ENCODE measurements around the gene C8A. TPM values are rescaled to one million over a fixed set of nuclear protein-coding genes. Genes with fewer than 3 reads are reported as not detected.

The C8A gene
- total RNA-seq, 1 experiment from 2014 or later, result not detected

- no peaks in the 10 kb centered on the region for H3K36me3 ChIP-seq (ENCODE audit: insufficient read depth, low read length)
- DNase-seq, result no peak
- H3K27ac ChIP-seq (ENCODE audit: low read length), result no peak overlapping the region
- no peaks in the 10 kb centered on the region for H3K4me1 ChIP-seq (ENCODE audit: low read length)
- H2AFZ ChIP-seq (ENCODE audit: low read length), result no peak overlapping the region
- H4K20me1 ChIP-seq (ENCODE audit: insufficient read depth, low read depth, low read length), result no peaks in the 10 kb centered on the region
- H3K4me2 ChIP-seq (ENCODE audit: low read depth, low read length, poor library complexity, severe bottlenecking), result no peak overlapping the region
- no peaks in the 10 kb centered on the region for H3K79me2 ChIP-seq (ENCODE audit: low read length)
- no peaks in the 10 kb centered on the region for H3K27me3 ChIP-seq (ENCODE audit: low read length)
- H3K9me2 ChIP-seq (replicated peaks; ENCODE audit: insufficient read depth, low read length), result no peaks in the 10 kb centered on the region
- no peaks in the 10 kb centered on the region for H3K9me3 ChIP-seq (ENCODE audit: low read length)
- H3K9ac ChIP-seq (ENCODE audit: low read length), result no peak overlapping the region
- no peak overlapping the region for H3K4me3 ChIP-seq (ENCODE audit: low read length)
Measured at GRCh38 chr1:56925193-56925592, 70.6 kb downstream of the C8A start.

- Histone ChIP-seq H3K9me3 (ENCODE audit: low read length) (no peaks in the 10 kb centered on the region), H2AFZ (ENCODE audit: low read length) (no peak overlapping the region), H3K36me3 (ENCODE audit: insufficient read depth, low read length) (no peaks in the 10 kb centered on the region)
Measured at GRCh38 chr1:56927171-56927570, 72.6 kb downstream of the C8A start.

GRCh38 chr1:56927986-56928385 lies 73.4 kb downstream of the C8A start:
- H3K4me3 ChIP-seq (ENCODE audit: low read length), result no peak overlapping the region
- H3K4me1 ChIP-seq (ENCODE audit: low read length), result no peaks in the 10 kb centered on the region
- H3K9me3 ChIP-seq (ENCODE audit: low read length), result no peaks in the 10 kb centered on the region
- no peaks in the 10 kb centered on the region for H3K27me3 ChIP-seq (ENCODE audit: low read length)
- no peaks in the 10 kb centered on the region for H3K9me2 ChIP-seq (replicated peaks; ENCODE audit: insufficient read depth, low read length)
- H2AFZ ChIP-seq (ENCODE audit: low read length), result no peak overlapping the region
- no peak overlapping the region for H3K27ac ChIP-seq (ENCODE audit: low read length)
- no peaks in the 10 kb centered on the region for H3K79me2 ChIP-seq (ENCODE audit: low read length)
- H4K20me1 ChIP-seq (ENCODE audit: insufficient read depth, low read depth, low read length), result no peaks in the 10 kb centered on the region
- no peak for DNase-seq
- no peak overlapping the region for H3K9ac ChIP-seq (ENCODE audit: low read length)
- H3K36me3 ChIP-seq (ENCODE audit: insufficient read depth, low read length), result no peaks in the 10 kb centered on the region
- H3K4me2 ChIP-seq (ENCODE audit: low read depth, low read length, poor library complexity, severe bottlenecking), result no peak overlapping the region

More at GRCh38 chr1:56927171-56927570, 72.6 kb downstream of the C8A start:
- no peaks in the 10 kb centered on the region for H3K4me1 ChIP-seq (ENCODE audit: low read length)
- H3K27ac ChIP-seq (ENCODE audit: low read length), result no peak overlapping the region
- no peak overlapping the region for H3K4me3 ChIP-seq (ENCODE audit: low read length)
- H3K9ac ChIP-seq (ENCODE audit: low read length), result no peak overlapping the region
- no peak overlapping the region for H3K4me2 ChIP-seq (ENCODE audit: low read depth, low read length, poor library complexity, severe bottlenecking)
- DNase-seq, result no peak
- no peaks in the 10 kb centered on the region for H3K9me2 ChIP-seq (replicated peaks; ENCODE audit: insufficient read depth, low read length)
- H4K20me1 ChIP-seq (ENCODE audit: insufficient read depth, low read depth, low read length), result no peaks in the 10 kb centered on the region
- H3K79me2 ChIP-seq (ENCODE audit: low read length), result no peaks in the 10 kb centered on the region
- no peaks in the 10 kb centered on the region for H3K27me3 ChIP-seq (ENCODE audit: low read length)

DNA sequence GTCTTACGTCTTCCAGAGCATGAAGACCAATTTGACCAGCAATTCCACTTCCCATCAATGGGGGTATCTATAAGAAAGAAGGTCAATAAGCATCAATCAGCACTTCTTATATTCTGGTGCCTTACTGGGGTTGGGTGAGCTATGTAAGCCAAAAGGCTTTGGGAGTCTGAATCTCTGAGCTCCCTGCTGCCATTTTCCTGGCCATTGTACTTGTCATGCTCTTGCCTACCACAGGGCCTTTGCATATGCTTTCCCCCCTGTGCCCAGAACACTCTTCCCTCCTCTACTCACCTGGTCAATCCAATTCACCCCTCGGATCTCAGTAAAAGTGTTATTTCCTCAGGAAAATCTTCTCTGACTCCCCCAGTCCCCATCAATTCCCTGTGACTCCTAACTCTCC lies 74.9 kb downstream of the C8A start:
- Histone ChIP-seq H3K9me3 (ENCODE audit: low read length) (no peaks in the 10 kb centered on the region), H3K79me2 (ENCODE audit: low read length) (no peaks in the 10 kb centered on the region), H4K20me1 (ENCODE audit: insufficient read depth, low read depth, low read length) (no peaks in the 10 kb centered on the region), H3K4me2 (ENCODE audit: low read depth, low read length, poor library complexity, severe bottlenecking) (no peak overlapping the region), H3K9ac (ENCODE audit: low read length) (no peak overlapping the region), H3K27me3 (ENCODE audit: low read length) (no peaks in the 10 kb centered on the region), H3K9me2 (replicated peaks; ENCODE audit: insufficient read depth, low read length) (no peaks in the 10 kb centered on the region), H3K4me3 (ENCODE audit: low read length) (no peak overlapping the region), H3K4me1 (ENCODE audit: low read length) (no peaks in the 10 kb centered on the region), H2AFZ (ENCODE audit: low read length) (no peak overlapping the region), H3K36me3 (ENCODE audit: insufficient read depth, low read length) (no peaks in the 10 kb centered on the region), H3K27ac (ENCODE audit: low read length) (no peak overlapping the region)
- no peak for DNase-seq

GRCh38 chr1:56931211-56931610 lies 76.6 kb downstream of the C8A start:
- H3K9ac ChIP-seq (ENCODE audit: low read length), result no peak overlapping the region
- H3K4me1 ChIP-seq (ENCODE audit: low read length), result no peaks in the 10 kb centered on the region
- H3K36me3 ChIP-seq (ENCODE audit: insufficient read depth, low read length), result no peaks in the 10 kb centered on the region
- no peaks in the 10 kb centered on the region for H4K20me1 ChIP-seq (ENCODE audit: insufficient read depth, low read depth, low read length)
- H3K79me2 ChIP-seq (ENCODE audit: low read length), result no peaks in the 10 kb centered on the region
- no peak overlapping the region for H2AFZ ChIP-seq (ENCODE audit: low read length)
- H3K9me3 ChIP-seq (ENCODE audit: low read length), result no peaks in the 10 kb centered on the region
- no peaks in the 10 kb centered on the region for H3K9me2 ChIP-seq (replicated peaks; ENCODE audit: insufficient read depth, low read length)
- H3K4me2 ChIP-seq (ENCODE audit: low read depth, low read length, poor library complexity, severe bottlenecking), result no peak overlapping the region
- no peaks in the 10 kb centered on the region for H3K27me3 ChIP-seq (ENCODE audit: low read length)
- no peak for DNase-seq
- no peak overlapping the region for H3K27ac ChIP-seq (ENCODE audit: low read length)
- H3K4me3 ChIP-seq (ENCODE audit: low read length), result no peak overlapping the region

GRCh38 chr1:56931686-56932085 lies 77.1 kb downstream of the C8A start:
- Histone ChIP-seq H3K4me2 (ENCODE audit: low read depth, low read length, poor library complexity, severe bottlenecking) (no peak overlapping the region), H4K20me1 (ENCODE audit: insufficient read depth, low read depth, low read length) (no peaks in the 10 kb centered on the region), H3K4me3 (ENCODE audit: low read length) (no peak overlapping the region), H3K9me3 (ENCODE audit: low read length) (no peaks in the 10 kb centered on the region), H3K36me3 (ENCODE audit: insufficient read depth, low read length) (no peaks in the 10 kb centered on the region), H3K9ac (ENCODE audit: low read length) (no peak overlapping the region), H3K79me2 (ENCODE audit: low read length) (no peaks in the 10 kb centered on the region), H3K27ac (ENCODE audit: low read length) (no peak overlapping the region), H3K9me2 (replicated peaks; ENCODE audit: insufficient read depth, low read length) (no peaks in the 10 kb centered on the region), H3K4me1 (ENCODE audit: low read length) (no peaks in the 10 kb centered on the region), H3K27me3 (ENCODE audit: low read length) (no peaks in the 10 kb centered on the region), H2AFZ (ENCODE audit: low read length) (no peak overlapping the region)
- no peak for DNase-seq

DNA sequence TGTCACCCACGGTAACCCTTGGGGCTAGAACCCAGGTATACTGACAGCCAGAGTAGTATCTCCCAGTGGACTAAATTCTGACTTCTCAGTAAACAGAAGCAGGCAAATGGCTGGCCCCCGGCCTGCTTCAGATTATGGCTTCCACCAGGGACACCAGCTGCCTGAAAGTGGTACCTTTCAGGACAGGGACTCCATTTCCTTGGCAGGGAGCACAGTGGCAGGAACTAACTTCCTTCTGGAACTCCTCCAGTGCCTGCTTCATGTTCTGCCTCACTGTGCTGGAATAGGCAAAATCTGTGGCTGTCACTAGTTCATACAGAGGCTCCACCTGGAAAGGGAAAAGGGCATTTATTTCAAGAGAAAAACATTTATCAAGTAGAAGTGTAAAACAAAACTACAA lies 78.6 kb downstream of the C8A start:
- no peaks in the 10 kb centered on the region for H3K36me3 ChIP-seq (ENCODE audit: insufficient read depth, low read length)

GRCh38 chr1:56933606-56934005 lies 79.0 kb downstream of the C8A start:
- H3K9me3 ChIP-seq (ENCODE audit: low read length), result no peaks in the 10 kb centered on the region
- H3K27me3 ChIP-seq (ENCODE audit: low read length), result no peaks in the 10 kb centered on the region
- no peak overlapping the region for H3K27ac ChIP-seq (ENCODE audit: low read length)
- H3K9me2 ChIP-seq (replicated peaks; ENCODE audit: insufficient read depth, low read length), result no peaks in the 10 kb centered on the region
- no peak for DNase-seq
- H3K79me2 ChIP-seq (ENCODE audit: low read length), result no peaks in the 10 kb centered on the region
- no peak overlapping the region for H2AFZ ChIP-seq (ENCODE audit: low read length)
- no peak overlapping the region for H3K4me3 ChIP-seq (ENCODE audit: low read length)
- no peaks in the 10 kb centered on the region for H3K36me3 ChIP-seq (ENCODE audit: insufficient read depth, low read length)
- no peaks in the 10 kb centered on the region for H4K20me1 ChIP-seq (ENCODE audit: insufficient read depth, low read depth, low read length)
- no peak overlapping the region for H3K4me2 ChIP-seq (ENCODE audit: low read depth, low read length, poor library complexity, severe bottlenecking)
- H3K9ac ChIP-seq (ENCODE audit: low read length), result no peak overlapping the region
- no peaks in the 10 kb centered on the region for H3K4me1 ChIP-seq (ENCODE audit: low read length)

More for the DNA sequence above, 78.6 kb downstream of the C8A start:
- Histone ChIP-seq H3K27ac (ENCODE audit: low read length) (no peak overlapping the region), H3K4me3 (ENCODE audit: low read length) (no peak overlapping the region), H3K9ac (ENCODE audit: low read length) (no peak overlapping the region), H2AFZ (ENCODE audit: low read length) (no peak overlapping the region), H3K27me3 (ENCODE audit: low read length) (no peaks in the 10 kb centered on the region), H3K79me2 (ENCODE audit: low read length) (no peaks in the 10 kb centered on the region), H4K20me1 (ENCODE audit: insufficient read depth, low read depth, low read length) (no peaks in the 10 kb centered on the region), H3K9me2 (replicated peaks; ENCODE audit: insufficient read depth, low read length) (no peaks in the 10 kb centered on the region), H3K9me3 (ENCODE audit: low read length) (no peaks in the 10 kb centered on the region), H3K4me2 (ENCODE audit: low read depth, low read length, poor library complexity, severe bottlenecking) (no peak overlapping the region), H3K4me1 (ENCODE audit: low read length) (no peaks in the 10 kb centered on the region)
- no peak for DNase-seq
